NCI-H510A treated with DMSO at 0.1 percent for 48 hours (cell line): ENCODE data around the gene PLEKHJ1.
"Not testable (repeated sequence)": the region's sequence is repeated elsewhere in the genome, so short reads cannot be mapped to it uniquely, and the experiment has no call there.

Experiments
- DNase-seq: peaks from one replicate; lab custom pipeline; 2025; lab: John Stamatoyannopoulos, UW

The PLEKHJ1 gene

DNA sequence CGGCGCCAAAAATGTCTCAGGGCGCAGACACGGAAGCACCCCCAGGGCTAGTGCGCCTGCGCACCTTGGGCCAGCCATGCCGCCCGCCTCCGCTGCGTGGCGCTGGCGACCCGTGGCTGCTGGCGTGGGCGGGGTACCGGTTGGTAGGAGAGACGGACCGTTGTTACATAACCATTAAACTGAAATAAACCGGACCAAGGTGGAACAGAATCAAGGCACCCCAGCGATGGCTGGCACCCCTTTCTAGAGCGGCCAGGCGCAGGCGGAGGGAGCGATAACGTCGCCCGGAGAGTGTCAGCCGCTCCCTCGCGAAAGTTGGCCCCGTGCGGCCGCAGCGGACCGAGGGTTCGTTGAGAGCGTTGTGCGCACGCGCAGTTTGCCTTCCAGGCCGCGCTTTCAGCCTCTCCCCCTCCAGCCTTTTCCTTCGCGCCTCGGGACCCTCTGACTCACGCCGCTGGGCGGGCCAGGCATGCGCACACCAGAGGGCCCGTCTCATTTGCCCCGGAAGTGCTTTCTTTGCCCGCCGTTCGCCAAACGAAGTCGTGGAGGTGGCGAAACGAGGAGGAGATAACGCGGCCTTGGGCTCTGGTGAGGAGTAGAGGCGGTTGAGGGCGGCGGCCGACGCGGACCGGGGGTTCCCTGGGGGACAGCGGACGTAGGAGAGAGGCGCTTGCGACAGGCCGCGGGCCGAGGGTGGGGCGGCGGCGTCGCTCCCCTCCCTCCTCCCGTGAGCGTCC is at the start of gene PLEKHJ1, which contains the start of gene SF3A2:
Gene PLEKHJ1, minus strand, starts transcription at position 16 of the 737 bp plus-strand sequence. CDS start 81 bp downstream, outside the sequence.
Gene SF3A2, plus strand, starts transcription at position 511 of the 737 bp plus-strand sequence. CDS start 6,595 bp downstream, outside the sequence.
- peak; percentile 88 for DNase-seq

- no peak for DNase-seq
Observed at GRCh38 chr19:2283835-2284507, 47.8 kb upstream of the PLEKHJ1 start.

DNA sequence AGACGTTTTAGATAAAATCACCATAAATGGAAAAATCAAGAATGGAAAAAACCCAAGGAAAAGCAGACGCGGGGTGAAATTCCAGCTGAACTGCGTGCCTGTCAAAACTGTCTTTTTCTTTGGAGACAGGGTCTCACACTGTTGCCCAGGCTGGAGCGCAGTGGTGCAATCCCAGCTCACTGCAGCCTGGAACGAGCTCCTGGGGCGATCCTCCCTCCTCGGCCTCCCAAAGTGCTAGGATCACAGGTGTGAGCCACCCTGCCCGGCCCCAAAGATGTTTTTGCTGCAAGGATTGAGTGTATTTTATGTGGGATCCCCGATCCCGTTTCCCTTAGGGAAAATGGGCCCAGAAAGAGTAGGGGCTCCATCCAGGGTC is 46.7 kb upstream of the PLEKHJ1 start:
- DNase-seq = no peak

DNA sequence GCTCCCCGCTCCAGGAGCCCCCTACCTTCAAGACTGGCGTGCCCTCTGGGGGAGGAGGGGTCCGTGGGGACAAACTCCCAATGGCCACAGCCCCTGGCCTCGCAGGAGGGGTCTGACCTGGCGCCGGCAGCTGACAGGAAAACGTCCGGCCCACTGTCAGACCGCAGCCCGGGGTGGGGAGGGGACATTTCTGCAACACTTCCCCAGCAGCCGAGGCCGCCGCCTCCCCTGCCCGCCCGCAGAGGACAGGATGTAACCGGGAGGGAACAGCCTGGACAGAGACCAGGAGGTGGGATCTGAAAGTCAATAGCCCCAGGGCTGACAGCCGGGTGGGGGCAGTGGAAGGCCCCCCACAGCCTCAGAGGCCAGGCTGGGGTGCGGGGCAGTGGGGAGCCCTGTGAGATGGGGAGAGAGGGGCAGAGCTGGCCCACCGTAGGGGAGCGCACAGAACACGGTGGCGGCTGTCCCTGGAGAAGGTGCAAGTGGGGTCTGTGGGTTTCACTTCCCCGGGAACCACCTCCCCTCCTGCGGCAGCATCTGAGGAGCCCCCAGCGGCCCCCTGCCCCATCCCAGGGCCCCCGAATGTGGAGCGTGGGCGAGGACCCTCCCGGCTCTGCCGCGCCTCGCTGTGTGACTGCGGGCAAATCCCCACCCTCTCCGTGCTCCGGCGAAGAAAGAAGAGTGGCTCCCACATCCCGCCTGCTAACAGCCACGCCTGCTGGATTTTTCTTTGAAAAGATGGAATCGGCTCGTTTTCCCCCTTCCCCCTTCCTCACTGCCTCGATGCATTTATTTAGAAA is 46.1 kb upstream of the PLEKHJ1 start, which contains the start of gene PEAK3:
Gene PEAK3, minus strand, starts transcription at position 114 of the 800 bp plus-strand sequence. CDS start 1,244 bp downstream, outside the sequence.
- no peak for DNase-seq

DNA sequence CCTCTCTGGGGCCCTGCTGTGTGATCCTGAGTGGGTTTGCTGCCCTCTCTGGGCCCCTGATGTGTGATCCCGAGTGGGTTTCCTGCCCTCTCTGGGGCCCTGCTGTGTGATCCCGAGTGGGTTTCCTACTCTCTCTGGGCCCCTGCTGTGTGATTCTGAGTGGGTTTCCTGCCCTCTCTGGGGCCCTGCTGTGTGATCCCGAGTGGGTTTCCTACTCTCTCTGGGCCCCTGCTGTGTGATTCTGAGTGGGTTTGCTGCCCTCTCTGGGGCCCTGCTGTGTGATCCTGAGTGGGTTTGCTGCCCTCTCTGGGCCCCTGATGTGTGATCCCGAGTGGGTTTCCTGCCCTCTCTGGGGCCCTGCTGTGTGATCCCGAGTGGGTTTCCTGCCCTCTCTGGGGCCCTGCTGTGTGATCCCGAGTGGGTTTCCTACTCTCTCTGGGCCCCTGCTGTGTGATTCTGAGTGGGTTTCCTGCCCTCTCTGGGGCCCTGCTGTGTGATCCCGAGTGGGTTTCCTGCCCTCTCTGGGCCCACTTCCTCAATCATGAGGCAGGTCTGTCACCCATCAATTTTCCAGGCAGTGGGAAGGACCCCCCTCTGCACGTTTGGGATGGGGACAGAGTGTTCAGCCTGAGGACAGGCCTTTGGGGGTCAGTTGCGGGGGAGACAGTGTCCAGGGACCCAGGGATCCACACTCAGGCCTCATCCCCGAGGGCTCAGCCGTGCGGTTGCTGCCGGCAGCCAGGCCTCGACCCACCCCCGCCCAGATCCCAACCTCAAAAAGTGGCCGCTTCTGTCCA is 45.3 kb upstream of the PLEKHJ1 start:
- not testable (repeated sequence) for DNase-seq

- DNase-seq = no peak
Observed at GRCh38 chr19:2280633-2281264, 44.6 kb upstream of the PLEKHJ1 start.

DNA sequence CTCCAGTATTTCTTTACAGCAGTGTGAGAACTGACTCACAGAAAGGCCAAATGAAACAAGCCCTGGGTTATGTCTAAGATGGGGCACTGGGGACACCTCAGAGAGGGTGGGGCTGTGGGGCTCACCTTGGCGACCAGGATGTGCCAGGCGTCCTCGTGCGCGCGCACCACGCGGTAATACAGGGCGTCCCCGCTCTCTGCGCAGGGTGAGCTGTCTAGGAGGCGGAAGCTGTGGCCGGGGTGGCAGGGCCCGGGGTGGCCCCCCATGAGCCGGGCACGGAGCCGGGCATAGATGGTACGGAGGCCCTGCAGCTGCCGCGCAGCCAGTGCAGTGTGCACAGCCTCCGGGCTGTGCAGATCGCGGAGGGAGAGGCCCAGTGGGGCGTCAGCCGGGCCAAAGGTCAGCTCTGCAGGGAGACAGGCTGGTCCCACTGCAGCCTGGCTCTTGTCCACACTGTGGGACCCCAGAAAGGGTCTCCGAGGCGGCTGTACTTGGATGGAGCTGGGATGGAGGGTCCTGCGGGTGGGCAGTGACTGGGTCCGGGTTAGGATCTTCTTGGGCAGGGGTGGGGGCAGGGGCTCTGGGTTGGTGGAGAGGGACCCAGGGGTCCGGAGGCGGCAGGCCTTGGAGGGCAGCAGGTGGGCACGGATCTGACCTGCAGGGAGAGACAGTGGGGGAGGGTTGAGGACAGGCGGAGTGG is 42.5 kb upstream of the PLEKHJ1 start:
- no peak for DNase-seq

DNA sequence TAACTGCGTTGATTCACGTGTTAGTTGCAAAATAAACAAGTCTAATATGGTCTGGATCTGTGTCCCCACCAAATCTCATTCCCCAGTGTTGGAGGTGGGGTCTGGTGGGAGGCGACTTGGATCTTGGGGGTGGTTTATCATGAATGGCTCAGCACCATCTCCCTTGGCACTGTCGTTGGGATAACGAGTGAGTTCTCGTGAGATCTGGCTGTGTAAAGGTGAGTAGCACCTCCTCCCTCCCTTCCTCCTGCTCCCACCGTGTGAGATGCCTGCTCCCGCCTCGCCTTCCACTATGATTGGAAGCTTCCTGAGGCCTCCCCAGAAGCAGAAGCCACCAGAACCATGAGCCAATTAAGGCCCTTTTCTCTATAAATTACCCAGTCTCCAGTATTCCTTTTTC is 41.0 kb upstream of the PLEKHJ1 start:
- no peak for DNase-seq

DNA sequence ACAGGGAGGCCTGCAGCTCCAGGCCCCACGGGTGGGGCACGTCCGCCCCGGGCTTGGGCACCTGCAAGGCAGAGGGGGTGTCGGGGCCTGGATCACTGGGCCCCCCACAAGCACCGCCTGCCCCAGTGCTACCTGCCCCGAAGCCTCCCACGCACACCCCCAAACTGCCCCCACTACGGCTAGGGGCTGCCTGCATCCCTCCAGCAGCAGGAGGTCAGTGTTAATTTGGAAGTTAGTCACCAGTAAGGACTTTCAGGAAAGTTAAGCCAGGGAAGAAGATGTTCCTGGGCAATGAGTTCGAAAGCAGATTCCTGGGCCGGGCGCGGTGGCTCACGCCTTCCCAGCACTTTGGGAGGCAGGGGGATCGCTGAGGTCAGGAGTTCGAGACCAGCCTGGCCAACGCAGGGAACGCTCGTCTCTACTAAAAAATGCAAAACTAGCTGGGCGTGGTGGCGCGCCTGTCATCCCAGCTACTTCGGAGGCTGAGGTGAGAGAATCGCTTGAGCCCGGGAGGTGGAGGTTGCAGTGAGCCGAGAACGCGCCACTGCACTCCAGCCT is 40.4 kb upstream of the PLEKHJ1 start:
- no peak for DNase-seq

GRCh38 chr19:2275588-2276428 is 39.7 kb upstream of the PLEKHJ1 start:
- no peak for DNase-seq

- no peak for DNase-seq
Observed at GRCh38 chr19:2274931-2275535, 38.9 kb upstream of the PLEKHJ1 start.

GRCh38 chr19:2274185-2274711 is 38.1 kb upstream of the PLEKHJ1 start:
- no peak for DNase-seq

DNA sequence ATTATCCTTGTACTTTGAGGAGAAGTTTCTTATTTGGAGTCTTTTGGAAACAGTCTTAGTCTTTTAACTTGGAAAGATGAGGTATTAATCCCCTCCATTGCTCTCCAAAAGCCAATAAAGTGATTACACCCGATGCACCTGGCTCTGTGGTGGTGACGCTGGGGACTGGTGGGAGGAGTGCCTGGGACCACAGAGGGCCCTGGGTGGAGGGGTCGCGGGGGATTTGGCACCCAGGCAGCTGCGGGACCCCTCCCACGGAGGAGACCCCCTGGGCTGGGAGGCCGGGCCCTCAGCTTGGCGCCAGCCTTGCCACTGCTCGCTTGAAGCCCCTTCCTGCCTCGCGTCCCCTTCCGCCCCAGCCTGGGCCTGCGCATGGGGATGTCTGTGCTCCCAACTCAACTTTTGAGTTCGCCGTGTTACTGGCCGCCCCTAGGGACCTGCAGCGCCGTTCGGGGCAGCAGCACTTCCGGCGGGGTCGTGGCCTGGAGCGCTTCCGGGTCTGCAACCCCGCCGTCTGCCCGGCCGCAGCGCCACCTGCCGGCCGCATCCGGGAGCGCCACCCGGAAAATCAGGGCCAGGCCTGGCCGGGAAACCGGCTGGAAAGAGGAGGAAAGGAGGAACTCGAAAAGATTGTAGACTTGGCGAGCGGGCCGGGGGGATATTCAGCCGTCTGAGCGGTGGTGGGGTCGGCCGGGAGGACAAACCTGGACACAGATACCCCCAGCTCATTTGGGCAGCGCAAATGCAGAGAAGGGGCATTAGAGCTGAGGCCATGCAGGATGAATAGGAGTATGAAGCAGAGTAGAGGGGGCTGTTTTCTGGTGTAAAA is 37.4 kb upstream of the PLEKHJ1 start:
- DNase-seq = peak; percentile 64

- DNase-seq = no peak
Observed at GRCh38 chr19:2271234-2272103, 35.3 kb upstream of the PLEKHJ1 start.

DNA sequence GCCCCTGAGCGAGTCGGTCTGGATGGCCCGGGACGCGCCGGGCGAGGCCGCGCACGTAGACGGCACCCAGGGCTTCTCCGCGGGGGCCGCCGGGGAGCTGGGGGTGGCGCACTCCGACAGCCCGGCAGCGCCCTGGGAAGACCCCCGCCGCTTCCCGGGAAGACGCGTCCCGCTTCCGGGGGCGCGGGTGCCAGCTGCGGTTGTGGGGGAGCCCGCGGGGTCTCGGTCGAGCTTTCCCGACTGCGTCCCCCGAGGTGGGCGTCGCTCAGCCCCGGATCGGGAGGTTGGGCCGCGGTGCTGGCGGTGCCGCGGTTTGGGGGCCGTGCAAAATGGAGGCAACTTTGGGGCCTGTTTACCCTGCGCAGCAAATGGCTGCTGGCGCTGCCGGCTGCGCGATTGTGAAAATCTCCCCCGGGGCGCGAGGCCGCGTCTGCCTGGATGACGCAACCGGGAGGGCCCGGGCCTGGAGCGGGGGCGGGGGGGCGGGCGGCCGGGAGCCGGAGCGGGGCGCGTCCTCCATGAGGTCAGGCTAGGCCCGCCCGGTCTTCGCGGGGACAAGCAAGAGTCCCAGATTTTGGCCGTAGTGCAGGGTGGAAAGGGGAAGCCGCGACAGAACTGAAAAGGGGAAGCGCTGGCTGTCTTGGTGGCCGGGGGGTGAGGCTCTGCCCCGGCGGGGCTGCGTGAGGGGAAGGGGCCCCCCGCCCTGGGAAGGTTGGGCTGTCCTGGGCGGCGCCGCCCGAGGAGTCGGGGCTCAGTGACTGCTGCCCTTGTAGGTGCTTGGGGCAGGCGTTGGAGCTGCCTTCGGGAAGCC is 34.5 kb upstream of the PLEKHJ1 start:
- DNase-seq = no peak

DNA sequence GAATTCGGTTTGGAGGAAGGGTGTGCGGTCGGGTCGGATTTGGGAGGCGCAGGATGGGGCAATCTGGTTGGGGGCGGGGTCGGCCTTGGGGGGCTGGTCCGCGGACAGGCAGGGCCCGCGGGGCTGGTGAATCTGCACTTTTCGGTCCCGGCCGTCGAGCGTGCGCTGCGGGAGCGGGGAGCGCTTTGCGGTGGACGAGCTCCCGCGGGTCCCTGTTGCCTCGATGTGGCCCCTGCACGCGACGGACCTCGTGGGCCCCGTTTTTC is 34.0 kb upstream of the PLEKHJ1 start:
- no peak for DNase-seq
